HepG2 (cell line): Measurements from ENCODE around the gene PPP2R1B. TPM values are rescaled to one million over a fixed set of nuclear protein-coding genes. Genes with fewer than 3 reads are reported as not detected.

Experiments
- AKNA ChIP-seq: sonication (generic); formaldehyde crosslinking; IDR thresholded peaks from 2 replicates; pipeline ENCODE4 v1.4.0; 2020; ENCODE audit warnings: missing genetic modification reagents, borderline replicate concordance
- ARHGAP35 ChIP-seq: sonication (generic); formaldehyde crosslinking; IDR thresholded peaks from 2 replicates; pipeline ENCODE4 v1.9.0; 2022; ENCODE audit warnings: mild to moderate bottlenecking, inconsistent platforms, moderate library complexity, missing genetic modification reagents, borderline replicate concordance
- CHCHD3 ChIP-seq: sonication (generic); formaldehyde crosslinking; IDR thresholded peaks from 2 replicates; pipeline ENCODE4 v1.8.0; 2022; ENCODE audit warnings: mild to moderate bottlenecking, missing genetic modification reagents, moderate library complexity
- CSRNP1 ChIP-seq: sonication (generic); formaldehyde crosslinking; IDR thresholded peaks from 2 replicates; pipeline ENCODE4 v1.8.1; 2023; ENCODE audit warnings: mild to moderate bottlenecking, missing genetic modification reagents
- CSRNP2 ChIP-seq: sonication (generic); formaldehyde crosslinking; conservative IDR thresholded peaks from 2 replicates; pipeline ENCODE4 v1.8.0; 2022; ENCODE audit warnings: low read depth, missing genetic modification reagents
- FOXO4 ChIP-seq: sonication (generic); formaldehyde crosslinking; conservative IDR thresholded peaks from 2 replicates; pipeline ENCODE4 v1.8.1; 2023; ENCODE audit warnings: missing genetic modification reagents
- KDM6A ChIP-seq: IDR thresholded peaks from 2 replicates; pipeline ENCODE4 v1.6.1; 2016; ENCODE audit warnings: low read depth
- PLRG1 ChIP-seq: fragments of 450-650 bp; conservative IDR thresholded peaks from 2 replicates; pipeline ENCODE4 v1.6.1; 2016
- PTBP1 ChIP-seq: fragments of 200-400 bp; formaldehyde crosslinking; IDR thresholded peaks from 2 replicates; pipeline ENCODE4 v1.6.1; 2018; ENCODE audit warnings: low read length, low read depth; ENCODE audit not compliant: poor library complexity, severe bottlenecking
- SCMH1 ChIP-seq: sonication (generic); formaldehyde crosslinking; IDR thresholded peaks from 2 replicates; pipeline ENCODE4 v1.9.0; 2021; ENCODE audit warnings: missing genetic modification reagents, mild to moderate bottlenecking, borderline replicate concordance
- THAP8 ChIP-seq: sonication (generic); formaldehyde crosslinking; IDR thresholded peaks from 2 replicates; pipeline ENCODE4 v1.5.1; 2020; ENCODE audit warnings: missing genetic modification reagents, mild to moderate bottlenecking, borderline replicate concordance
- TRIM24 ChIP-seq: sonication (generic); formaldehyde crosslinking; IDR thresholded peaks from 2 replicates; pipeline ENCODE4 v1.8.0; 2022; ENCODE audit warnings: mild to moderate bottlenecking, missing genetic modification reagents
- ZNF331 ChIP-seq: sonication (generic); formaldehyde crosslinking; IDR thresholded peaks from 2 replicates; pipeline ENCODE4 v1.4.0; 2020; ENCODE audit warnings: missing genetic modification reagents
- ZNF432 ChIP-seq: sonication (generic); formaldehyde crosslinking; IDR thresholded peaks from 2 replicates; pipeline ENCODE4 v1.5.0; 2020; ENCODE audit warnings: missing genetic modification reagents, mild to moderate bottlenecking, borderline replicate concordance
- ZNF615 ChIP-seq: sonication (generic); formaldehyde crosslinking; IDR thresholded peaks from 2 replicates; pipeline ENCODE4 v1.5.0; 2020; ENCODE audit warnings: mild to moderate bottlenecking, missing genetic modification reagents, borderline replicate concordance
- ZNF619 ChIP-seq: sonication (generic); formaldehyde crosslinking; IDR thresholded peaks from 2 replicates; pipeline ENCODE4 v1.4.0; 2020; ENCODE audit warnings: mild to moderate bottlenecking, missing genetic modification reagents
- ZNF746 ChIP-seq: sonication (generic); formaldehyde crosslinking; IDR thresholded peaks from 2 replicates; pipeline ENCODE4 v1.8.0; 2022; ENCODE audit warnings: mild to moderate bottlenecking, missing genetic modification reagents
- ZNF761 ChIP-seq: sonication (generic); formaldehyde crosslinking; conservative IDR thresholded peaks from 2 replicates; pipeline ENCODE4 v1.4.0; 2020; ENCODE audit warnings: mild to moderate bottlenecking, missing genetic modification reagents
- ZNF781 ChIP-seq: sonication (generic); formaldehyde crosslinking; IDR thresholded peaks from 2 replicates; pipeline ENCODE4 v1.5.1; 2020; ENCODE audit warnings: borderline replicate concordance, mild to moderate bottlenecking, missing genetic modification reagents; ENCODE audit errors: not compliant biosample characterization
- ZSCAN25 ChIP-seq: sonication (generic); formaldehyde crosslinking; IDR thresholded peaks from 2 replicates; pipeline ENCODE4 v1.8.0; 2022; ENCODE audit warnings: mild to moderate bottlenecking, missing genetic modification reagents
- polyA plus RNA-seq, 8 experiments: library from polyadenylated mRNA; depleted of rRNA in 3 of 8; stranded (reverse) in 7 of 8; unstranded in 1 of 8; fragments of >200 nt; fragmentation: Illumina TruSeq in 4 of 8; extraction: Trizol in 4 of 8; gene quantifications; 2 replicates each; pipeline versions ENCODE4 v1.2.1 to v1.2.3, GENCODE V29; 2011 to 2016; ENCODE audit warnings: low read depth in 4 of 8, missing spikeins in 1 of 8, mixed read lengths in 1 of 8; ENCODE audit not compliant: insufficient read depth in 1 of 8
- total RNA-seq, 5 experiments: library from RNA; depleted of rRNA; stranded (reverse); fragments of >200 nt; fragmentation: Illumina TruSeq; extraction: Trizol; gene quantifications; 2 replicates each; pipeline ENCODE4 v1.2.3, GENCODE V29; 2016; ENCODE audit warnings: low read depth in 1 of 5

The PPP2R1B gene
- total and polyA plus RNA-seq, 2 of the 13 experiments (the other 11 are each of a cell fraction or from before 2014, with no cell fraction given): 22.1 to 56.8 TPM

GRCh38 chr11:111726301-111726713 lies 39.9 kb downstream of the PPP2R1B start (continued):
- 0 out of 2 replicates have a peak, but pooled peaks have one; percentile 29 for TF ChIP-seq CSRNP1 (CRISPR knock-in tag)
- no peak for TF ChIP-seq ARHGAP35 (CRISPR knock-in tag)
- no peak for TF ChIP-seq ZNF761
- no peak for TF ChIP-seq ZNF432 (CRISPR knock-in tag)
- 0 out of 2 replicates have a peak, but pooled peaks have one; percentile 37 for TF ChIP-seq ZNF746 (CRISPR knock-in tag)
- TF ChIP-seq THAP8: no peak
- no peak for TF ChIP-seq PLRG1
- TF ChIP-seq CHCHD3 (CRISPR knock-in tag): no peak
- TF ChIP-seq ZNF619 (CRISPR knock-in tag): no peak
- no peak for TF ChIP-seq FOXO4 (CRISPR knock-in tag)
- TF ChIP-seq ZSCAN25: peak; percentile 79
- no peak for TF ChIP-seq AKNA (CRISPR knock-in tag)
- no peak for TF ChIP-seq SCMH1
- TF ChIP-seq PTBP1: no peak
- 0 out of 2 replicates have a peak, but pooled peaks have one; percentile 41 for TF ChIP-seq KDM6A (CRISPR knock-in tag)
- no peak for TF ChIP-seq ZNF781 (CRISPR knock-in tag)
- no peak; the same call in 1 of the 2 replicates for TF ChIP-seq ZNF615 (CRISPR knock-in tag)
- no peak for TF ChIP-seq CSRNP2 (CRISPR knock-in tag)
- peak; percentile 85; the same call in 1 of the 2 replicates for TF ChIP-seq ZNF331 (CRISPR knock-in tag)
- TF ChIP-seq TRIM24 (CRISPR knock-in tag): no peak
- TF ChIP-seq, all 625 proteins: peak for 186
